ENCODE results near the gene PSMG1. TPM values are rescaled to one million over a fixed set of nuclear protein-coding genes. Genes with fewer than 3 reads are reported as not detected.

PSMG1 gene
- total RNA-seq, 1 experiment from 2014 or later: 78.8 TPM

DNA sequence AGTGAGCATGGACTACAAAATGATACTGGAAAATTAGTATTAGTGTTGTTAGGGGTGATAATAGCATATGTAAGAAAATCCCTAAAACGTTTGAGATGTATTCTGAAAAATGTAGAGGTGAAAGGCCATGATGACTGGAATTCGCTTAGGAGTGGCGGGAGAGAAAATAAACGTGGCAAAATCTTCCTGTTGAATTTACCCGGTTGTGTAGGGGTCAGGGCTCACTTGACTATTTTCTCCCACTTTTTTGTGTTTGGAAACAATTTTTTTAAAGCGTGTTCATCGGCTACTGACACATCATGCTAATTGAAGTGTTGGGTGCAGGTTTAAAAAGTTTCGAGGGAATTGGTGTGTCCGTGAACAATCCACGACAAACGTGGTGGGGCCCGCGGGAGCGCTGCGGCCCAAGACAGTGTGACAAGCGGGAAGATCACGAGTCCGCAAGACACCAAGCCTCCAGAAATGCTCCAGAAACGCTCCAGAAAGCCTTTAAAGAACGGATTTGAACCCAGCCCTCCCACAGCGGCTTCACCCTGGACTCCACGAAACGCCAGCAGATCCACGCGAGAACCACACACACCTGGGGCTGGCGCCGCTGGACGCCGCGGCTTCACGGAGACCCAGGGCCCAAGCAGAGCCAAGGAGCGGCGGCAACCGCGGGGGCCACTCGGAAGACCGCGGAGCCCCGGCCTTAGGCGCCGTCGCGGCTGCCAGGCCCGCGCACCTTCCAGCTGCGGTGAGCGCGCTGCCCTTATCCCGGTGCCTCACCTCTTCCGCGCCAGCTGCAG lies 573 bp downstream of the PSMG1 start:
- Histone ChIP-seq H2BK15ac (ENCODE audit: low read depth, low read length) (no peak overlapping the region), H2AK5ac (ENCODE audit: insufficient read length, low read length) (no peak overlapping the region), H3K27me3 (ENCODE audit: insufficient read depth, low read length) (no peaks in the 10 kb centered on the region), H2BK5ac (ENCODE audit: insufficient read length, low read length) (no peak overlapping the region), H3K23ac (ENCODE audit: insufficient read length, low read depth, low read length) (no peak overlapping the region), H3K9me3 (ENCODE audit: control insufficient read depth, low read depth, low read length) (no peaks in the 10 kb centered on the region), H3K14ac (ENCODE audit: insufficient read depth, low read length) (peak overlapping the region; percentile 99), H4K8ac (replicated peaks; ENCODE audit: insufficient read length, low read depth, low read length) (no peak overlapping the region), H3K4ac (ENCODE audit: low read depth, low read length) (no peak overlapping the region), H3K4me1 (ENCODE audit: insufficient read depth, low read length) (0 out of 2 replicates have a peak, but pooled peaks cover 3% of the 10 kb centered on the region), H3K56ac (ENCODE audit: insufficient read length, low read depth, low read length) (no peak overlapping the region), H2BK12ac (ENCODE audit: insufficient read length, low read depth, low read length) (no peak overlapping the region), H3T11ph (ENCODE audit: low read length) (no peak overlapping the region), H2AFZ (ENCODE audit: low read length) (no peak overlapping the region), H3K79me1 (ENCODE audit: insufficient read depth, low read depth, low read length, poor library complexity, severe bottlenecking) (no peaks in the 10 kb centered on the region), H3K27ac (ENCODE audit: insufficient read length, low read depth, low read length) (no peak overlapping the region), H3K23me2 (ENCODE audit: insufficient read length, low read depth, low read length, poor library complexity, severe bottlenecking) (peaks cover 7% of the 10 kb centered on the region), H3K18ac (ENCODE audit: insufficient read length, low read depth, low read length) (peak overlapping the region; percentile 86), H3K4me2 (ENCODE audit: insufficient read depth, insufficient read length, low read length) (peak overlapping the region; percentile 85), H3K79me2 (ENCODE audit: insufficient read depth, low read length) (no peaks in the 10 kb centered on the region), H4K20me1 (ENCODE audit: control insufficient read depth, insufficient read depth, insufficient read length) (no peaks in the 10 kb centered on the region), H2BK120ac (ENCODE audit: low read depth, low read length, poor library complexity, severe bottlenecking) (no peak overlapping the region), H2BK20ac (ENCODE audit: low read depth, low read length, poor library complexity, severe bottlenecking) (no peak overlapping the region), H4K5ac (ENCODE audit: insufficient read length, low read depth, low read length) (peak overlapping the region; percentile 8), H4K91ac (ENCODE audit: insufficient read length, low read depth, low read length) (no peak overlapping the region), H3K9ac (ENCODE audit: extremely low read depth, insufficient read length, low read length) (peak overlapping the region; percentile 63)
- no CpG with 5 or more reads among the region's 51 CpGs for WGBS (ENCODE audit: extremely low coverage, insufficient read length, low lambda C conversion rate)
- no peaks in the 10 kb centered on the region for H3K9me3 Mint-ChIP-seq
- peaks cover 33 to 35% of the 10 kb centered on the region in 2 experiments for H3K4me1 Mint-ChIP-seq
- peak overlapping the region; percentile 96 to 99 (median 99); a peak in 6 of 7 replicates for H3K27ac Mint-ChIP-seq
- no peak for DNase-seq
- peaks cover 21 to 29% (median 24%) of the 10 kb centered on the region in 3 experiments; a peak in 6 of 7 replicates for H3K36me3 Mint-ChIP-seq (ENCODE audit: insufficient read depth in 1 of 3, low read depth in 3 of 3)
- TF ChIP-seq, protein P1, sequence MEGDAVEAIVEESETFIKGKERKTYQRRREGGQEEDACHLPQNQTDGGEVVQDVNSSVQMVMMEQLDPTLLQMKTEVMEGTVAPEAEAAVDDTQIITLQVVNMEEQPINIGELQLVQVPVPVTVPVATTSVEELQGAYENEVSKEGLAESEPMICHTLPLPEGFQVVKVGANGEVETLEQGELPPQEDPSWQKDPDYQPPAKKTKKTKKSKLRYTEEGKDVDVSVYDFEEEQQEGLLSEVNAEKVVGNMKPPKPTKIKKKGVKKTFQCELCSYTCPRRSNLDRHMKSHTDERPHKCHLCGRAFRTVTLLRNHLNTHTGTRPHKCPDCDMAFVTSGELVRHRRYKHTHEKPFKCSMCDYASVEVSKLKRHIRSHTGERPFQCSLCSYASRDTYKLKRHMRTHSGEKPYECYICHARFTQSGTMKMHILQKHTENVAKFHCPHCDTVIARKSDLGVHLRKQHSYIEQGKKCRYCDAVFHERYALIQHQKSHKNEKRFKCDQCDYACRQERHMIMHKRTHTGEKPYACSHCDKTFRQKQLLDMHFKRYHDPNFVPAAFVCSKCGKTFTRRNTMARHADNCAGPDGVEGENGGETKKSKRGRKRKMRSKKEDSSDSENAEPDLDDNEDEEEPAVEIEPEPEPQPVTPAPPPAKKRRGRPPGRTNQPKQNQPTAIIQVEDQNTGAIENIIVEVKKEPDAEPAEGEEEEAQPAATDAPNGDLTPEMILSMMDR (conservative IDR thresholded peaks at IDR 0.05): no peak
- H3K27me3 Mint-ChIP-seq (ENCODE audit: low read depth): no peaks in the 10 kb centered on the region; the same call in 1 of the 2 replicates
- H3K4me3 Mint-ChIP-seq: peak overlapping the region; percentile 94 to 96

Data from H9 (cell line).